ENCODE measurements around the gene CDC27.
A peak's percentile ranks its signal among the peaks of the same experiment; 100 is the strongest.
"Not testable (repeated sequence)": the region's sequence is repeated elsewhere in the genome, so short reads cannot be mapped to it uniquely, and the experiment has no call there.

Gene CDC27

GRCh38 chr17:47126835-47127234, 62.3 kb downstream of the CDC27 start:
- DNase-seq, result not testable (repeated sequence)

- DNase-seq, result not testable (repeated sequence)
Observed at GRCh38 chr17:47123262-47123661, 65.8 kb downstream of the CDC27 start.

- DNase-seq, result no peak
Observed at GRCh38 chr17:47120521-47121095, 68.5 kb downstream of the CDC27 start.

GRCh38 chr17:47119746-47120520, 69.2 kb downstream of the CDC27 start:
- DNase-seq, result no peak

- no peak for DNase-seq
Observed at GRCh38 chr17:47117386-47117785, 71.7 kb downstream of the CDC27 start.

GRCh38 chr17:47106130-47106529, 83.0 kb downstream of the CDC27 start:
- DNase-seq, result no peak

GRCh38 chr17:47105246-47105645, 83.8 kb downstream of the CDC27 start:
- not testable (repeated sequence) for DNase-seq

- DNase-seq, result no peak
Observed at GRCh38 chr17:47102914-47103313, 86.2 kb downstream of the CDC27 start.

GRCh38 chr17:47099987-47100711, 88.9 kb downstream of the CDC27 start:
- peak; percentile 89 for DNase-seq

GRCh38 chr17:47099451-47099986, 89.6 kb downstream of the CDC27 start:
- DNase-seq, result no peak

- DNase-seq, result no peak
Observed at GRCh38 chr17:47096343-47096742, 92.8 kb downstream of the CDC27 start.

- DNase-seq, result no peak
Observed at GRCh38 chr17:47095268-47095667, 93.8 kb downstream of the CDC27 start.

- DNase-seq, result no peak
Observed at GRCh38 chr17:47087093-47087492, 102.0 kb downstream of the CDC27 start.

- DNase-seq, result no peak
Observed at GRCh38 chr17:47085736-47086135, 103.4 kb downstream of the CDC27 start.

GRCh38 chr17:47078801-47079200, 110.3 kb downstream of the CDC27 start:
- no peak for DNase-seq

- no peak for DNase-seq
Observed at GRCh38 chr17:47077576-47077975, 111.5 kb downstream of the CDC27 start.

- DNase-seq, result no peak
Observed at GRCh38 chr17:47076171-47076570, 112.9 kb downstream of the CDC27 start.

- not testable (repeated sequence) for DNase-seq
Observed at GRCh38 chr17:47074361-47074760, 114.7 kb downstream of the CDC27 start.

GRCh38 chr17:47073629-47074028, 115.5 kb downstream of the CDC27 start:
- not testable (repeated sequence) for DNase-seq

- DNase-seq, result no peak
Observed at GRCh38 chr17:47072886-47073285, 116.2 kb downstream of the CDC27 start.

- not testable (repeated sequence) for DNase-seq
Observed at GRCh38 chr17:47071171-47071570, 117.9 kb downstream of the CDC27 start.

- DNase-seq, result not testable (repeated sequence)
Observed at GRCh38 chr17:47070266-47070665, 118.8 kb downstream of the CDC27 start.
